Ascending aorta (tissue), 2 donors: ENCODE data around the gene ANKRD37. TPM values are rescaled to one million over a fixed set of nuclear protein-coding genes. Genes with fewer than 3 reads are reported as not detected.

Experiments used
- DNase-seq, 2 donors: peaks; one replicate each; pipeline ENCODE4 v3.0.0-alpha.2; 2019; ENCODE audit warnings: low spot score in 2 of 2
- H3K27ac ChIP-seq, 2 donors: fragments of 200-600 bp; sonication (generic); one replicate each; pipeline ENCODE4 v1.5.1; 2016 to 2017; ENCODE audit warnings: mild to moderate bottlenecking in 1 of 2
- H3K27me3 ChIP-seq: fragments of 200-600 bp; sonication (generic); one replicate; pipeline ENCODE4 v1.5.1; 2017
- H3K36me3 ChIP-seq, 2 donors: fragments of 200-600 bp; sonication (generic); one replicate each; pipeline ENCODE4 v1.5.1; 2016
- H3K4me1 ChIP-seq, 2 donors: fragments of 200-600 bp; sonication (generic); one replicate each; pipeline ENCODE4 v1.5.1; 2016 to 2017; ENCODE audit warnings: mild to moderate bottlenecking in 1 of 2
- H3K4me3 ChIP-seq, 2 donors: fragments of 200-600 bp; sonication (generic); one replicate each; pipeline ENCODE4 v1.5.1; 2016 to 2017; ENCODE audit warnings: mild to moderate bottlenecking in 1 of 2
- H3K9me3 ChIP-seq, 2 donors: fragments of 200-600 bp; sonication (generic); one replicate each; pipeline ENCODE4 v1.5.1; 2016
- CTCF ChIP-seq, 3 experiments: fragments of 200-600 bp in 2 of 3; fragments of 450-650 bp in 1 of 3; sonication (generic) in 2 of 3; IDR thresholded peaks; one replicate each; pipeline ENCODE4 v1.5.1; 2016 to 2019; ENCODE audit warnings: antibody characterized with exemption in 3 of 3, mild to moderate bottlenecking in 1 of 3, moderate library complexity in 1 of 3
- intact Hi-C: fragments of 100-400 bp; cut with DNase I; formaldehyde crosslinking; loops from one replicate; pipeline ENCODE4 v1.15.1; 2023
- total RNA-seq: library from RNA; depleted of rRNA; stranded (reverse); fragments of >200 nt; gene quantifications from one replicate; pipeline ENCODE4 v1.1.0, GENCODE V29; 2016

Gene ANKRD37
- total RNA-seq, 1 donor from 2014 or later: 1.9 TPM

GRCh38 chr4:185405296-185405999, 8.8 kb downstream of the ANKRD37 start:
- H3K9me3 ChIP-seq: no peaks in the 10 kb centered on the region
- peak overlapping the region; percentile 43 to 100 for H3K27ac ChIP-seq
- peaks cover 14 to 53% of the 10 kb centered on the region in 2 donors for H3K36me3 ChIP-seq

GRCh38 chr4:185408432-185408831, 11.8 kb downstream of the ANKRD37 start:
- no peak for DNase-seq
- H3K9me3 ChIP-seq: no peaks in the 10 kb centered on the region
- no peaks in the 10 kb centered on the region for H3K27me3 ChIP-seq
- peaks cover 0 to 7% of the 10 kb centered on the region in 2 donors for H3K4me1 ChIP-seq
- TF ChIP-seq CTCF (IDR thresholded peaks at IDR 0.05): no peak
- H3K27ac ChIP-seq: no peak overlapping the region
- H3K4me3 ChIP-seq: no peak overlapping the region
- H3K36me3 ChIP-seq: peaks cover 21 to 58% of the 10 kb centered on the region in 2 donors
- intact Hi-C loops: no loop called here

More at GRCh38 chr4:185405296-185405999, 8.8 kb downstream of the ANKRD37 start:
- Histone ChIP-seq H3K4me3 (no peak overlapping the region), H3K27me3 (no peaks in the 10 kb centered on the region), H3K4me1 (peaks cover 0 to 2% of the 10 kb centered on the region in 2 donors)
- DNase-seq: no peak
- TF ChIP-seq CTCF (IDR thresholded peaks at IDR 0.05): no peak
- intact Hi-C loops: no loop called here

- DNase-seq: no peak
- H3K36me3 ChIP-seq: peaks cover 12 to 60% of the 10 kb centered on the region in 2 donors
Measured at GRCh38 chr4:185411849-185412248, 15.2 kb downstream of the ANKRD37 start.

GRCh38 chr4:185412412-185412811, 15.8 kb downstream of the ANKRD37 start:
- DNase-seq: peak in 1 of 2 donors; percentile 66
- intact Hi-C loops: no loop called here
- Histone ChIP-seq H3K27me3 (no peaks in the 10 kb centered on the region), H3K4me1 (peaks cover 0 to 7% of the 10 kb centered on the region in 2 donors), H3K9me3 (no peaks in the 10 kb centered on the region), H3K4me3 (no peak overlapping the region), H3K36me3 (peaks cover 17 to 61% of the 10 kb centered on the region in 2 donors), H3K27ac (peak overlapping the region; percentile 45 to 81)
- no peak for TF ChIP-seq CTCF (IDR thresholded peaks at IDR 0.05)

More at GRCh38 chr4:185411849-185412248, 15.2 kb downstream of the ANKRD37 start:
- intact Hi-C loops: no loop called here
- H3K4me1 ChIP-seq: peaks cover 0 to 7% of the 10 kb centered on the region in 2 donors
- TF ChIP-seq CTCF (IDR thresholded peaks at IDR 0.05): no peak
- H3K9me3 ChIP-seq: no peaks in the 10 kb centered on the region
- H3K4me3 ChIP-seq: no peak overlapping the region
- H3K27ac ChIP-seq: peak overlapping the region; percentile 45 to 81
- H3K27me3 ChIP-seq: no peaks in the 10 kb centered on the region

DNA sequence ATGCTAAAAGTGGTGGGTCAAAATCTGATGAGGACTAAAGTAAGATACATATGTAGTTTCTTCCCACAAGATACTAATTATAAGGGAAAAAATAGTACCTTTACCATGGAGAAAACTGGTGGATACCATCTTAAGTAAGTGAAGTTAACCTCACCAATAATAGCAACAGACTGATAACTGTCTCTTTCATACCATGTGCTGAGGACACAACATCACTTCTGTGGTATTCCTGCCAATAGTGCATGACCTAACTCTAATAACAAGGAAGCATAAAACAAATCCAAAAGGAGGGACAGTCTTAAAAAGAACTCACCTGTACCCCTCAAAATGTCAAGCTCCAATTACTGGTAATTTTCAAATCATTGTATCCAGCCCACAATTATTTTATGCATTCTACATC, 20.3 kb downstream of the ANKRD37 start:
- Histone ChIP-seq H3K36me3 (peaks cover 21 to 38% of the 10 kb centered on the region in 2 donors), H3K4me3 (no peak overlapping the region), H3K4me1 (peaks cover 7% of the 10 kb centered on the region in 2 donors), H3K27ac (no peak overlapping the region), H3K9me3 (no peaks in the 10 kb centered on the region), H3K27me3 (no peaks in the 10 kb centered on the region)
- no peak for TF ChIP-seq CTCF (IDR thresholded peaks at IDR 0.05)
- DNase-seq: no peak
- intact Hi-C loops: no loop called here
